Regular cardiac myocyte (primary cell): ENCODE data around the gene ACER2. TPM values are rescaled to one million over a fixed set of nuclear protein-coding genes. Genes with fewer than 3 reads are reported as not detected.

Experiments
- total RNA-seq: library from RNA; depleted of rRNA; stranded (reverse); fragments of >200 nt; gene quantifications from 2 replicates; pipeline ENCODE4 v1.2.3, GENCODE V29; 2014

The ACER2 gene
- total RNA-seq, result 4.2 and 13.0 TPM in 2 replicates

DNA sequence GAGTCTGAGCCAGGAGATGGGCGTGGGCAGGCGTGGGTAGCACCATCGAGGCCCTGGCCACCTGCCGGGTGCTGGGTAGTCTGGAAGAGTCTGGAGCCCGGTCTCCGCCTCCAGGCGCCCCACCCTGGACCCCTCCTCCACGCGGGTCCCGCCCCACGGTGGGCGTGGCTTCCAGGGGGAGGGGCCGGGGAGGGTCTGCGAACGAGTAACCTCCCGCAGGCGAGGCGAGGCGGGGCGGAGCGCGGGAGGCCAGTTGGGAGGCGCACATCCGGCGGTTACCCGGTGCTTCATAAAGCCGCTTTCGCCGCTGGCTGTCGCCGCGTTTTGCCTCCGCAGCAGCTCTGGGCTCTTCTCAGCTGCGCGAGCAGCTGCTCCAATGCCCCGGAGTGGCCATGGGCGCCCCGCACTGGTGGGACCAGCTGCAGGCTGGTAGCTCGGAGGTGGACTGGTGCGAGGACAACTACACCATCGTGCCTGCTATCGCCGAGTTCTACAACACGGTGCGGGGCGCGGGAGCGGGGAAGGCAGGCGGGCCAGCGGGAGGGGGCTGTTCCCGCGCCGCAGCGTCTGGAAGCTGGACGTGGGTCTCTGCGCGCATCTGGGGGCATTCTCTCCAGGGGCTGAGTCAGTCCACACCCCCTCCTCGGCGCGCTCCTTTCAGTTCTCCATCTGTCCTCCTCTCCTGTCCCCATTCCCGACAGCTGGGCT is at the start of gene ACER2:
Gene ACER2 (plus strand): TSS at position 317 of the 708 bp plus-strand sequence. CDS start 76 bp downstream, at position 393.

Other genes starting within 250 kb of the ACER2 start
- gene DENND4C, start 178.3 kb upstream of the ACER2 start, total RNA-seq, result 40.5 and 86.0 TPM in 2 replicates
- gene RPS6, start 28.8 kb upstream of the ACER2 start, total RNA-seq, result 1,557 and 1,816 TPM in 2 replicates